NOMO-1 (cell line): ENCODE results near the gene LIN7C.

Source experiments
- DNase-seq, 2 experiments: peaks; one replicate each; lab custom pipeline; 2025; ENCODE audit not compliant: unreplicated experiment in 2 of 2; lab: John Stamatoyannopoulos, UW

The LIN7C gene

GRCh38 chr11:27512238-27512637 lies 5.7 kb upstream of the LIN7C start:
- DNase-seq, result no peak

- peak in 1 of 2 experiments; percentile 48 for DNase-seq
Observed at GRCh38 chr11:27509908-27510307, 3.3 kb upstream of the LIN7C start.

DNA sequence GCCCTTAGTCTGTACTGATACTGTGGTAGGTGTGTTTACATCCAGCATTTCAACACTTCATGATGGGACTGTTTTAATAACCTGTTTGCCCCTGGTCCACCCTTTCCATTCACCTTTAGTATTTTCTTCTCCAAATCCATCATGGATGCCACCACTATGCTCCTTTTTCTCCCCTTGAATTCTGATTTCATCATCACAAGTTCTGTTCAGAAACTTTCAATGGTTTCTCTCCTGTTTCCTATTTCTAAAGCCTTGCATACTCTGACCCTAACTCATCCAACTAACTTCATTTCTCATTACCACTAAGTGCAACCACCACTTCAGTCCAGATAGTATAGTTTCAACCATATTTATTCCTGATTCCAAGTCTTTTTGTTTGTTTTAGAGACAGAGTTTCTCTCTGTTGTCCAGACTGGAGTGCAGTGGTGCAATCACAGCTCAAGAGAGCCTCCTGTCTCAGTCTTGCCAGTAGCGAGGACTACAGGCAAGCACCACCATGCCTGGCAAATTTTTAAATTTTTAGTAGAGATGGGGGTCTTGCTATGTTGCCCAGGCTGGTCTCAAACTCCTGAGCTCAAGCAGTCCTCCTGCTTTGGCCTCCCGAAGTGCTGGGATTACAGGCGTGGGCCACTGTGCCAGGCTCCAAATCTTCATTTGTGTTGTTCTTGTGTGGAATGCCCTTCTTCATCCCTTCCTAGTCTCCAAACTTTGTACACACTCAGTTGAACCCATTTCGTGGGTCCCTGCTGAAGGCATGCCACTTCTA lies 1.2 kb upstream of the LIN7C start:
- no peak for DNase-seq

DNA sequence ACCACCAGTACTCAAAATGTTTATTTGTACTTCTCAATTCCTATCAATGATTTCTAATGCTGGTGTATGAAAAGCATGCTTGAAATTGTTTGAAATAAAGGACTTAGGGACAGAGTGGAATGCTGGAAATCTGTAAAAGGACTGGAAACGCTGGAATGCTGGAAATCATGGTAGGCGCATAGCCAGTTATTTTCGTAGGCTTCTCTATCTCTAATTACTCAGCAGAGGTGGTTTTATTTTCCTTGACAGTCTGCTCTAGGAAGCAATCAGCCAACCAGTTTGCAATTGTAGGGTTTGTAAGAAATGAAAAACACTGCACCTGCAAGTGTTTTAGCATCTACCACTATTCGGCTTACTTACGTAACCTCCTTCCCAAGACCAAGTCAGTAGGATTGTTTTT lies 788 bp downstream of the LIN7C start:
- peak in 1 of 2 experiments; percentile 34 for DNase-seq

- no peak for DNase-seq
Observed at GRCh38 chr11:27504205-27504604, 2.4 kb downstream of the LIN7C start.

GRCh38 chr11:27501100-27501499 lies 5.5 kb downstream of the LIN7C start:
- no peak for DNase-seq

DNA sequence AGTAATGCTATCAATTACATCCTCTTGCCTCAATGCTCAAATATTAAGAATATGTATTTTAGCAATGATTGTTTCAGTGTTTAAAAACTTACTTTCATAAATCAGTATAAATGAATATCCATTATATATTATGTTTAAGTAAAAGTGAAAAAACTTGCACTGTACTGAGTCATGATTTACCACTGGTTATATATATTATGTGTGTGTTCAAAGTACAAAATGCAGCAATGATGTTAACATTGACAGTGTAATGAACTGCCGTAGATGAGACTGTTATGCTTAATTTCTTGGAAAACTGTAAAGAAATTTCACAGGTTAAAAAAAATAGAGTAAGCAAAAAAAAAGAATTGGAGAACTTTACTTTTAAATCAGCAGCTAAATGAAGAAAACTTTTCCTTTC lies 8.7 kb downstream of the LIN7C start:
- no peak for DNase-seq

DNA sequence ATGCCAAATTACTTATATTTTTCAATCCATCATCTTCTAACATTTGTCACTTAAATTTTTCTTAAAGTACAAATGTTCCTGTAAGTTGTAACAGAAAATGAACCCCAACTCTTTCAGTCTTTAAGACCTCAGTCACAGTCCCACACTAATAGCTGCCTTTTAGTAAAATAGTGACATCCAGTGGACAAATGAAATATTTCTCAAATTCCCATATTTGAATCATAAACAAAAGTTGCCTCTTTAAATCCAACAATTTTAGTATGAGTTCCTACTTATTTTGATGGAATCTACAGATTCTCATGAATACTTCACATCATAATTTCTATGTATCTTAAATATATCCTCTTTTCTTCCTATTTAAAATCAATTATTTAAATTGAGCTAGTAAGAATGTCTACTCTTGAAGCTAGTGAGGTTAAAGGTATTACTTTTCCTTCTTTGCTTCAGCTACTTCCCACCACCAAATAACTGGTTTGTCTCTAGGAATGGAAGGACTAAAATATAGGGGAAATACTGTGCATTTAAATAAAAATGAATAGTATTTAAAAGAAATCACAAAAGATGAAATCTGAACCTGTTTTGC lies 9.2 kb downstream of the LIN7C start:
- DNase-seq, result peak in 1 of 2 experiments; percentile 25

GRCh38 chr11:27496461-27496860 lies 10.1 kb downstream of the LIN7C start:
- no peak for DNase-seq

- DNase-seq, result no peak
Observed at GRCh38 chr11:27495710-27496300, 10.8 kb downstream of the LIN7C start.

GRCh38 chr11:27489092-27489491 lies 17.5 kb downstream of the LIN7C start:
- DNase-seq, result no peak

- no peak for DNase-seq
Observed at GRCh38 chr11:27487706-27488105, 18.9 kb downstream of the LIN7C start.

DNA sequence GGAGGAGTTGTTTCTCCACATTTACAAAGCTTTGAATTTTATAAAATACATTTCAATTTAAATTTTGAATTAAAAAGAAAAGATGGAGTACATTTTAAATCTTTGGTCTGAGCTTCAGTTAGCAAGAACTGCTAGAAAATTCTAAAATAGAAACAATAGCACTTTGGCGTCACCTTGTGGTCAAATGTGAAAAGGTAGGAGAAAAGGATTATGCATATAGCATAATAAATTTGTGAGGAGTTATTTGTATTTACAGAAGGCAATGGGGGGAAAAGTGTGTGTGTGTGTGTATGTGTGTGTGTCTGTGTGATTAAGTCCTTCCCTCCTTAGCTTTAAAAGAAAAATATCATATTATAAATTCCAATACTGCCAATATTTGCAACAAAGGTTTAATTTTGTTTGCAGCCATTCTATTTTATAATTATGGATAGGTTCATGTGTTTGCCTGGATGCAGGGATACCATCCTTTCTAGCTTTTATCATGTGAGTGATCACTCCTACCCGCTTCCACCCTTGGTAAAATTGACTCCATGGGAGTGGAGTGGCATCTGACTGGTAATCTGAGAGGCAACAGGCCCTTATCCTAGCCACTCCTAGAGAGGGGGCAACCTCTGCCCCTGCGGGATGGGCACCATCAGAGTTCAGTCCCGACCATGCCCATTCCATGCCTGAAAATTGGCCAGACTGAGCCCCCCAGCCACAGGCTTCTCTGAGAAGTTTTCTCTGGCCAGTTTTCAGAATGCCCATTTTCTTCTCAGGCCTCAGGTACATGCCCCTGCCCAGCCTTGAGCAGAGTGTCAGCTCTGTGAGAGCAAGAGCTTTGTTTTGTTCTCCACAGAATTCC lies 20.4 kb downstream of the LIN7C start:
- DNase-seq, result peak; percentile 37 to 39

DNA sequence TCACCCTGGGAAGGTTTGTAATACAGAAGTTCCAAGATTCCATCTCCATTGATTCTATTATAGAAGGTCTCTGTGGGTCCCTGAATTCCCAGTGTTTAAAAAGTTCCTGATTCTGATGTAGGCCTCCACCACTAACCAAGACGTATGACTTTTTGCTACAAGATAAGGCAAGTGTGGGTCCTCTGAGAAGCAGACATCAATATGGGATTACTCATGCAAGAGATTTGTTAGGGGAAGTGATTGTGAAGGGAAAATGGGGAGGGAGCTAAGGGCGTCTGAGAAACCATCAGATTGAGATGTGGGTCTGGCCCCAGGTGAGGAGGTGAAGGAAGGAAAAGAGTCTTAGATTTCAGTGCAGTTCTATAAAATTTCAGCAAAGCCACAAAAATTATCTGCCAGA lies 23.8 kb downstream of the LIN7C start:
- DNase-seq, result no peak

GRCh38 chr11:27481992-27482391 lies 24.6 kb downstream of the LIN7C start:
- DNase-seq, result no peak

GRCh38 chr11:27477831-27478230 lies 28.7 kb downstream of the LIN7C start:
- no peak for DNase-seq

GRCh38 chr11:27477243-27477642 lies 29.3 kb downstream of the LIN7C start:
- DNase-seq, result no peak

GRCh38 chr11:27475622-27476021 lies 30.9 kb downstream of the LIN7C start:
- no peak for DNase-seq

- DNase-seq, result no peak
Observed at GRCh38 chr11:27473017-27473406, 33.6 kb downstream of the LIN7C start.

GRCh38 chr11:27472398-27473016 lies 34.1 kb downstream of the LIN7C start, which contains the start of gene LGR4:
Gene LGR4, minus strand, starts transcription at chr11:27472790. Its CDS starts 488 bp downstream, at chr11:27472302.
- peak; percentile 77 to 85 for DNase-seq
